HepG2 (cell line): ENCODE measurements around the gene EIF6. TPM values are rescaled to one million over a fixed set of nuclear protein-coding genes. Genes with fewer than 3 reads are reported as not detected.

ENCODE experiments used
- ATAC-seq: fragments of 200-7000 bp; cut with Tn5 transposase; 3 replicates; pipeline ENCODE4 v1.9.1; 2020; ENCODE audit warnings: mild to moderate bottlenecking, moderate library complexity
- BruUV-seq: library from RNA; stranded (reverse); fragments of 400-500 nt; replicated peaks from 2 replicates; lab custom pipeline; 2021; lab: Mats Ljungman, UMichigan
- CTCF ChIA-PET: fragments of 300-600 bp; formaldehyde crosslinking; extraction: SDS; loops from one replicate; lab custom pipeline; 2021; ENCODE audit warnings: low total read pairs, inconsistent platforms, low intra/inter-chr PET ratio; lab: Yijun Ruan, JAX
- POLR2A ChIA-PET: fragments of 350-600 bp; sonication (Branson Sonifier 250); formaldehyde crosslinking; loops from one replicate; lab custom pipeline; 2020; ENCODE audit warnings: antibody characterized with exemption, inconsistent platforms; lab: Yijun Ruan, JAX
- DNase-seq: peaks from one replicate; pipeline ENCODE4 v3.0.0-alpha.2; 2015; ENCODE audit warnings: low spot score
- FAIRE-seq: peaks from 3 replicates; lab custom pipeline; 2011; peaks lifted over from hg19 to GRCh38; lab: Jason Lieb, UNC
- H2AFZ ChIP-seq: one replicate; pipeline ENCODE4 v1.6.1; 2011; ENCODE audit warnings: low read length, inconsistent platforms
- H3K27ac ChIP-seq: fragments of 300-600 bp; 3 replicates; pipeline ENCODE4 v1.8.0; 2011; ENCODE audit warnings: mixed run types, mild to moderate bottlenecking, mixed read lengths, low read length, inconsistent platforms; ENCODE audit not compliant: insufficient read depth; ENCODE audit errors: extremely low read length
- H3K27me3 ChIP-seq, 2 experiments: fragments of 200-600 bp in 1 of 2; 2 replicates in 1 of 2; 3 replicates in 1 of 2; pipeline versions ENCODE4 v1.6.0 to v1.8.0; 2011; ENCODE audit warnings: low read length in 2 of 2, mild to moderate bottlenecking in 2 of 2, moderate library complexity in 2 of 2, inconsistent platforms in 1 of 2; ENCODE audit not compliant: insufficient read depth in 2 of 2, control insufficient read depth in 1 of 2
- H3K36me3 ChIP-seq, 2 experiments: fragments of 200-600 bp in 1 of 2; replicated peaks in 1 of 2; 2 replicates in 1 of 2; 3 replicates in 1 of 2; pipeline versions ENCODE4 v1.5.1 to v1.8.0; 2011; ENCODE audit warnings: low read length in 2 of 2, inconsistent platforms in 1 of 2; ENCODE audit not compliant: insufficient read depth in 2 of 2, control insufficient read depth in 1 of 2
- H3K4me1 ChIP-seq: 2 replicates; pipeline ENCODE4 v1.5.1; 2012; ENCODE audit warnings: low read length, inconsistent platforms; ENCODE audit not compliant: insufficient read depth
- H3K4me2 ChIP-seq: 2 replicates; pipeline ENCODE4 v1.6.0; 2011; ENCODE audit warnings: low read depth, low read length, inconsistent platforms
- H3K4me3 ChIP-seq, 3 experiments: fragments of 200-600 bp in 1 of 3; sonication (generic), shearing (Covaris generic) in 1 of 3; replicated peaks in 1 of 3; 2 replicates each; pipeline ENCODE4 v1.5.1; 2011 to 2016; ENCODE audit warnings: low read length in 3 of 3, inconsistent platforms in 2 of 3, low read depth in 2 of 3, mild to moderate bottlenecking in 2 of 3, control low read depth in 1 of 3, mixed read lengths in 1 of 3; ENCODE audit not compliant: insufficient read depth in 1 of 3
- H3K79me2 ChIP-seq: one replicate; pipeline ENCODE4 v1.6.1; 2011; ENCODE audit warnings: low read length, inconsistent platforms; ENCODE audit not compliant: insufficient read depth
- H3K9ac ChIP-seq: 2 replicates; pipeline ENCODE4 v1.6.0; 2011; ENCODE audit warnings: mild to moderate bottlenecking, low read depth, low read length, inconsistent platforms; ENCODE audit not compliant: insufficient read depth
- H3K9me3 ChIP-seq: 2 replicates; pipeline ENCODE4 v1.5.1; 2012; ENCODE audit warnings: mild to moderate bottlenecking, low read length
- H4K20me1 ChIP-seq: 2 replicates; pipeline ENCODE4 v1.6.0; 2011; ENCODE audit warnings: inconsistent platforms, mild to moderate bottlenecking, low read length, moderate library complexity; ENCODE audit not compliant: insufficient read depth
- ATAD3A ChIP-seq: sonication (generic); formaldehyde crosslinking; IDR thresholded peaks from 2 replicates; pipeline ENCODE4 v1.4.0; 2020; ENCODE audit warnings: missing genetic modification reagents
- CHD4 ChIP-seq: fragments of 200-600 bp; sonication (generic); IDR thresholded peaks from 2 replicates; pipeline ENCODE4 v1.7.0; 2017; ENCODE audit warnings: mild to moderate bottlenecking, low read length, borderline replicate concordance
- FIP1L1 ChIP-seq: fragments of 200-400 bp; formaldehyde crosslinking; IDR thresholded peaks from 2 replicates; pipeline ENCODE4 v1.6.1; 2018; ENCODE audit warnings: low read depth, mild to moderate bottlenecking, low read length, moderate library complexity, borderline replicate concordance; ENCODE audit not compliant: insufficient read depth
- JUNB ChIP-seq: sonication (generic); formaldehyde crosslinking; IDR thresholded peaks from 2 replicates; pipeline ENCODE4 v1.8.0; 2022; ENCODE audit warnings: missing genetic modification reagents, mild to moderate bottlenecking, borderline replicate concordance
- KLF13 ChIP-seq: sonication (generic); formaldehyde crosslinking; IDR thresholded peaks from 2 replicates; pipeline ENCODE4 v1.4.0; 2020; ENCODE audit warnings: mild to moderate bottlenecking, missing genetic modification reagents
- MED1 ChIP-seq: sonication (generic); formaldehyde crosslinking; IDR thresholded peaks from 2 replicates; pipeline ENCODE4 v1.4.0; 2020; ENCODE audit warnings: missing genetic modification reagents
- MEF2D ChIP-seq: sonication (generic); formaldehyde crosslinking; IDR thresholded peaks from 2 replicates; pipeline ENCODE4 v1.5.1; 2020; ENCODE audit warnings: mild to moderate bottlenecking, missing genetic modification reagents
- PAX8 ChIP-seq: sonication (generic); formaldehyde crosslinking; IDR thresholded peaks from 2 replicates; pipeline ENCODE4 v1.8.0; 2022; ENCODE audit warnings: mild to moderate bottlenecking, missing genetic modification reagents, borderline replicate concordance
- PCBP2 ChIP-seq: fragments of 200-400 bp; formaldehyde crosslinking; optimal IDR thresholded peaks from 2 replicates; pipeline ENCODE3; 2018; ENCODE audit warnings: low read length, low read depth; ENCODE audit not compliant: poor library complexity, severe bottlenecking
- POLR2G ChIP-seq: fragments of 200-400 bp; formaldehyde crosslinking; IDR thresholded peaks from 2 replicates; pipeline ENCODE4 v1.6.1; 2018; ENCODE audit warnings: mild to moderate bottlenecking, low read depth, low read length, moderate library complexity
- SOX6 ChIP-seq, 2 experiments: fragments of 450-650 bp in 1 of 2; sonication (generic) in 1 of 2; formaldehyde crosslinking in 1 of 2; IDR thresholded peaks; 2 replicates each; pipeline versions ENCODE4 v1.4.0 to v1.6.1; 2017 to 2020; ENCODE audit warnings: antibody characterized with exemption in 1 of 2, mild to moderate bottlenecking in 1 of 2, missing genetic modification reagents in 1 of 2
- SP5 ChIP-seq: IDR thresholded peaks from 2 replicates; pipeline ENCODE4 v1.6.1; 2016; ENCODE audit warnings: low read depth, borderline replicate concordance
- SRSF1 ChIP-seq: fragments of 200-400 bp; formaldehyde crosslinking; optimal IDR thresholded peaks from 2 replicates; pipeline ENCODE3; 2017; ENCODE audit warnings: mild to moderate bottlenecking, low read depth, low read length, moderate library complexity
- ZC3H4 ChIP-seq: sonication (generic); formaldehyde crosslinking; IDR thresholded peaks from 2 replicates; pipeline ENCODE4 v1.4.0; 2020; ENCODE audit warnings: missing genetic modification reagents, borderline replicate concordance
- ZNF232 ChIP-seq: sonication (generic); formaldehyde crosslinking; IDR thresholded peaks from 2 replicates; pipeline ENCODE4 v1.4.0; 2020; ENCODE audit warnings: missing genetic modification reagents, borderline replicate concordance
- ZNF350 ChIP-seq: sonication (generic); formaldehyde crosslinking; IDR thresholded peaks from 2 replicates; pipeline ENCODE4 v1.4.0; 2020; ENCODE audit warnings: mild to moderate bottlenecking, low read depth, missing genetic modification reagents, borderline replicate concordance
- ZNF510 ChIP-seq: sonication (generic); formaldehyde crosslinking; IDR thresholded peaks from 2 replicates; pipeline ENCODE4 v1.4.0; 2020; ENCODE audit warnings: low read depth, mild to moderate bottlenecking, missing genetic modification reagents
- ZNF564 ChIP-seq: sonication (generic); formaldehyde crosslinking; IDR thresholded peaks from 2 replicates; pipeline ENCODE4 v1.8.1; 2023; ENCODE audit warnings: mild to moderate bottlenecking, missing genetic modification reagents
- WGBS: methylation state at CpG from one replicate; pipeline ENCODE4 v1.1.6; 2017; ENCODE audit warnings: low lambda C conversion rate; 5-methylcytosine and 5-hydroxymethylcytosine counted together
- in situ Hi-C: cut with HindIII; loops from 2 replicates; pipeline ENCODE4 v1.10.0; 2017; ENCODE audit warnings: low pct_unique_long_range_greater_than_20kb; ENCODE audit not compliant: extremely low pct_ligation_motif_present
- intact Hi-C: fragments of 100-400 bp; cut with micrococcal nuclease; formaldehyde crosslinking; loops from one replicate; pipeline ENCODE4 v1.10.0; 2022; ENCODE audit not compliant: unreplicated experiment
- polyA plus RNA-seq, 8 experiments: library from polyadenylated mRNA; depleted of rRNA in 3 of 8; stranded (reverse) in 7 of 8; unstranded in 1 of 8; fragments of >200 nt; fragmentation: Illumina TruSeq in 4 of 8; extraction: Trizol in 4 of 8; gene quantifications; 2 replicates each; pipeline versions ENCODE4 v1.2.1 to v1.2.3, GENCODE V29; 2011 to 2016; ENCODE audit warnings: low read depth in 4 of 8, missing spikeins in 1 of 8, mixed read lengths in 1 of 8; ENCODE audit not compliant: insufficient read depth in 1 of 8
- total RNA-seq, 5 experiments: library from RNA; depleted of rRNA; stranded (reverse); fragments of >200 nt; fragmentation: Illumina TruSeq; extraction: Trizol; gene quantifications; 2 replicates each; pipeline ENCODE4 v1.2.3, GENCODE V29; 2016; ENCODE audit warnings: low read depth in 1 of 5
- TF ChIP-seq, protein P1 (sequence below), 2 experiments: sonication (generic) in 1 of 2; formaldehyde crosslinking in 1 of 2; IDR thresholded peaks; 2 replicates each; pipeline versions ENCODE4 v1.4.0 to v1.6.1; 2018 to 2020; ENCODE audit warnings: missing genetic modification reagents in 2 of 2, borderline replicate concordance in 1 of 2, low read depth in 1 of 2, mild to moderate bottlenecking in 1 of 2, missing biosample characterization in 1 of 2
- TF ChIP-seq, protein P2 (sequence below): sonication (generic); formaldehyde crosslinking; IDR thresholded peaks from 2 replicates; pipeline ENCODE4 v1.9.0; 2022; ENCODE audit warnings: missing genetic modification reagents, mild to moderate bottlenecking, borderline replicate concordance

The EIF6 gene
- total and polyA plus RNA-seq, 2 of the 13 experiments (the other 11 are each of a cell fraction or from before 2014, with no cell fraction given), result 462 to 466 TPM

DNA sequence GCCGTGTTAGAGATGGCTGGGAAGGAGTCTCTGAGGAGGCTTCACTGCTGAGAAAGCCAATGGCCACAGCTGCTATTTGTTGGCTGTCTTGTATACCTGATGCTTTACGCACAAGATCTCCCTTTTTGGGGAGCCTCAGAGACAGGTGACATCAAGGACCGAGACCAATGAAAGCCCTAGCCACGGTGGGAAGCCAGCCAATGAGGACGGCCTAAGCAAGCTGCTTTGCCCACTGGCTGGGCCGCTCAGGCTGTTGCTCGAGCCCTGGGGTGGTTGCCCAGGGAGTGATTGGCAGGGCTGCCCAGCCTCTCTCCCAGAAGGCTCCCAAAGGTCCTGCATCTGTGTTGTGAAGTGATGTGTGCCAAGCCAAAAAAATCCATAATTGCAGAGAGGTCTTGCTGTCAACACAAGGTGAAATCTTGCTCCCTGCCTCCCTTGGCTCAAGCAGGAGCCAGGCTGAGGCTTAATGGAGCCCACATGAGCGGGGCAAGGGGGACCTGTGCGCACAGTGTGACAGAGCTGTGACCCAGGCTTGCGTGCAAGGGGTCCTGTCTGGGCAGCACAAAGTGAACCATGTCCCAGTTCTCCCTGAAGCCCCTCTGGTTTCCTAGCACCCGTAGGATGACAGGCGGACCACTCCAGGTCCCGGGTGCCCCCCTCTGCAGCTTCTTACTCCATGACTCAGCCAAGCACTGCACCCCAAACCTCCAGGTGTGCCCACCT lies 11.0 kb downstream of the EIF6 start:
- no peak overlapping the region for H3K9ac ChIP-seq
- BruUV-seq, result no TSS peak
- peaks cover 10% of the 10 kb centered on the region for H3K4me1 ChIP-seq
- DNase-seq (no peak), FAIRE-seq (no peak), ATAC-seq (no peak)
- H2AFZ ChIP-seq, result no peak overlapping the region
- no peak overlapping the region for H3K4me2 ChIP-seq
- H3K36me3 ChIP-seq, result peaks cover 9 to 19% of the 10 kb centered on the region in 2 experiments
- H3K9me3 ChIP-seq, result no peaks in the 10 kb centered on the region
- peaks cover 2% of the 10 kb centered on the region; the same call in 1 of the 2 replicates for H4K20me1 ChIP-seq
- no peaks in the 10 kb centered on the region for H3K79me2 ChIP-seq
- H3K27me3 ChIP-seq, result no peaks in the 10 kb centered on the region
- H3K27ac ChIP-seq, result no peak overlapping the region
- 90% methylated on average over 13 of the region's 13 CpGs for WGBS
- ChIA-PET CTCF (no interaction called here), POLR2A (interaction anchor here (2.4 to 8.8 kb wide), 3 partner anchors 9 to 13 kb away, joined by 7 to 80 read pairs (median 14); partner anchors contain the start of gene EIF6)
- in situ Hi-C loops (no loop called here), intact Hi-C loops (no loop called here)
- no peak overlapping the region for H3K4me3 ChIP-seq
- TF ChIP-seq CHD4, result no peak
- TF ChIP-seq ZNF350 (CRISPR knock-in tag), result peak; percentile 46; the same call in 1 of the 2 replicates
- TF ChIP-seq PAX8 (CRISPR knock-in tag), result no peak
- peak; percentile 14; the same call in 1 of the 2 replicates for TF ChIP-seq POLR2G
- no peak for TF ChIP-seq ZNF564 (CRISPR knock-in tag)
- peak; percentile 10; the same call in 1 of the 2 replicates for TF ChIP-seq ZC3H4
- TF ChIP-seq ATAD3A, result no peak
- 0 out of 2 replicates have a peak, but pooled peaks have one; percentile 29 for TF ChIP-seq ZNF232 (CRISPR knock-in tag)
- TF ChIP-seq SP5 (CRISPR knock-in tag), result no peak
- no peak for TF ChIP-seq FIP1L1
- TF ChIP-seq KLF13 (CRISPR knock-in tag), result no peak
- TF ChIP-seq PCBP2, result no peak
- TF ChIP-seq, protein P1, sequence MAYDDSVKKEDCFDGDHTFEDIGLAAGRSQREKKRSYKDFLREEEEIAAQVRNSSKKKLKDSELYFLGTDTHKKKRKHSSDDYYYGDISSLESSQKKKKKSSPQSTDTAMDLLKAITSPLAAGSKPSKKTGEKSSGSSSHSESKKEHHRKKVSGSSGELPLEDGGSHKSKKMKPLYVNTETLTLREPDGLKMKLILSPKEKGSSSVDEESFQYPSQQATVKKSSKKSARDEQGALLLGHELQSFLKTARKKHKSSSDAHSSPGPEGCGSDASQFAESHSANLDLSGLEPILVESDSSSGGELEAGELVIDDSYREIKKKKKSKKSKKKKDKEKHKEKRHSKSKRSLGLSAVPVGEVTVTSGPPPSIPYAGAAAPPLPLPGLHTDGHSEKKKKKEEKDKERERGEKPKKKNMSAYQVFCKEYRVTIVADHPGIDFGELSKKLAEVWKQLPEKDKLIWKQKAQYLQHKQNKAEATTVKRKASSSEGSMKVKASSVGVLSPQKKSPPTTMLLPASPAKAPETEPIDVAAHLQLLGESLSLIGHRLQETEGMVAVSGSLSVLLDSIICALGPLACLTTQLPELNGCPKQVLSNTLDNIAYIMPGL (CRISPR knock-in tag; IDR thresholded peaks at IDR 0.05; ENCODE audit: borderline replicate concordance in 1 of 2, low read depth in 1 of 2), result no peak
- TF ChIP-seq SRSF1, result peak; percentile 18
- TF ChIP-seq ZNF510 (CRISPR knock-in tag), result no peak
- 0 out of 2 replicates have a peak, but pooled peaks have one; percentile 16 for TF ChIP-seq MED1 (CRISPR knock-in tag)
- 0 out of 2 replicates have a peak, but pooled peaks have one; percentile 25 for TF ChIP-seq MEF2D (CRISPR knock-in tag)
- TF ChIP-seq JUNB (CRISPR knock-in tag), result 0 out of 2 replicates have a peak, but pooled peaks have one; percentile 29
- no peak for TF ChIP-seq SOX6 (IDR thresholded peaks at IDR 0.05)
- no peak for TF ChIP-seq SOX6 (CRISPR knock-in tag; IDR thresholded peaks at IDR 0.05)
- TF ChIP-seq, protein P2, sequence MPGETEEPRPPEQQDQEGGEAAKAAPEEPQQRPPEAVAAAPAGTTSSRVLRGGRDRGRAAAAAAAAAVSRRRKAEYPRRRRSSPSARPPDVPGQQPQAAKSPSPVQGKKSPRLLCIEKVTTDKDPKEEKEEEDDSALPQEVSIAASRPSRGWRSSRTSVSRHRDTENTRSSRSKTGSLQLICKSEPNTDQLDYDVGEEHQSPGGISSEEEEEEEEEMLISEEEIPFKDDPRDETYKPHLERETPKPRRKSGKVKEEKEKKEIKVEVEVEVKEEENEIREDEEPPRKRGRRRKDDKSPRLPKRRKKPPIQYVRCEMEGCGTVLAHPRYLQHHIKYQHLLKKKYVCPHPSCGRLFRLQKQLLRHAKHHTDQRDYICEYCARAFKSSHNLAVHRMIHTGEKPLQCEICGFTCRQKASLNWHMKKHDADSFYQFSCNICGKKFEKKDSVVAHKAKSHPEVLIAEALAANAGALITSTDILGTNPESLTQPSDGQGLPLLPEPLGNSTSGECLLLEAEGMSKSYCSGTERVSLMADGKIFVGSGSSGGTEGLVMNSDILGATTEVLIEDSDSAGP, result peak; percentile 29; the same call in 1 of the 2 replicates
